NT2/D1 (cell line): ENCODE measurements around the gene TUBB4B.

Experiments
- YY1 ChIP-seq: IDR thresholded peaks from 2 replicates; pipeline ENCODE4 v1.6.1; 2011; ENCODE audit not compliant: insufficient read length, insufficient read depth
- ZNF274 ChIP-seq: IDR thresholded peaks from 2 replicates; pipeline ENCODE4 v1.6.1; 2011; ENCODE audit warnings: mild to moderate bottlenecking, low read depth, low read length

DNA sequence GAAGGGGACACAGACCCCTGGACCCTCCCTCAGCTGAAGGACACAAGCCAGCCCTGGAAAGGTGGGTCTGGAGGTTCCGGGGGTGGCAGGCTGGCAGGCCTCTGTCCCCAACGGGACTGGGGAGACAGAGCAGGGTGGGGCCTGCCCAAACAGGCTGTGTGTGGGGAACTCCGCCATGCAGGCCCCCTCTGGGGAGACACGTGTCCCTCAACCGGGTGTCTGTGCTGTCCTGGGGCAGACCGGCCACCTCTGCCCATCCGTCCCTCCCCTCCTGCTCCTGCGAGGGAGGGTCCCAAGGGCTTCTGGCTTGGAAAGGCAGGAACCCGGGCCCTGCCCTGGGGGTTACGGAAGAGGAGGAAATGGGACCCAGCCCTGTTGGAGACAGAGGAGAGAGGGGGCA lies 9.0 kb upstream of the TUBB4B start:
- no peak for TF ChIP-seq ZNF274
- no peak for TF ChIP-seq YY1
